ENCODE measurements around the gene RHBDL1. TPM values are rescaled to one million over a fixed set of nuclear protein-coding genes. Genes with fewer than 3 reads are reported as not detected.
A peak's percentile ranks its signal among the peaks of the same experiment; 100 is the strongest.

RHBDL1 gene
- total and polyA plus RNA-seq, 2 experiments from 2014 or later, result 3.4 to 4.2 TPM

DNA sequence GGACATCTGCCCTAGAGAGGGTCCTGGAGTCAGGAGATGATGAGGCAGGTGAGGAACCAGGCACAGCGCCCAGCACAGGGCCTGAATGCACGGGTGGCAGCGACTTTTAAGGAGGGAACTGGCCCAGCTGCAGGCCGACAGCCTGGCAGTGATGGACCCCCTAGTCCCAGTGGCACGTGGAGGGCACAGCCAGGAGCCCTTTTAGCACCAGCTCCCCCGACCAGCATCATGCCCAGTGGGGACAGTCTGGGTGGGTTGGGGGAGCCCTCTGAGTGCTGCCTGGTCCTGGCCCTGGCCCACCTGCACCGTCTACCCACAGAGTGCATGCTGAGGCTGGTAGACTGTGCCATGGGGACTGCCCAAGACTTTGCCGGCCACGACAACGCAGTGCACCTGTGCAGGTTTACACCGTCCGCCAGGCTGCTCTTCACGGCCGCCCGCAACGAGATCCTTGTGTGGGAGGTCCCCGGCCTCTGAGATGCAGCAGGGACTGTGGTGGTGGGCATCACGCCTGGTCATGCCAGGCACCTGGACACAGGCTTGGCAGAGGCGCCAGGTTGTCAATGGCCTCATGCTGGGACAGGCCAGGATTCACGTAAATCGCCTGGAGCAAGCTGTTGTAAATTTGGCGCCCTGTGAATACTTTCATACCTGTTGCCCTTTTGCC lies 8.2 kb upstream of the RHBDL1 start:
- Histone ChIP-seq H3K27ac (peak overlapping the region; percentile 69), H2AFZ (peak overlapping the region; percentile 86), H4K20me1 (ENCODE audit: insufficient read depth, poor library complexity, severe bottlenecking) (no peaks in the 10 kb centered on the region), H3K27me3 (no peaks in the 10 kb centered on the region), H3K4me3 (no peak overlapping the region), H3K4me1 (ENCODE audit: insufficient read depth) (peaks cover 4% of the 10 kb centered on the region), H3K9me2 (replicated peaks; ENCODE audit: insufficient read depth) (no peaks in the 10 kb centered on the region), H3K4me2 (peak overlapping the region; percentile 61), H3K36me3 (replicated peaks; ENCODE audit: insufficient read depth, low read depth) (no peaks in the 10 kb centered on the region), H3K9me3 (ENCODE audit: low read depth) (no peaks in the 10 kb centered on the region), H3K79me2 (peaks cover 23% of the 10 kb centered on the region)
- 91% methylated on average over 21 of the region's 22 CpGs for WGBS (ENCODE audit: low lambda C conversion rate, missing lambda C conversion rate)
- TF ChIP-seq EZH2phosphoT487 (IDR thresholded peaks at IDR 0.05; ENCODE audit: low read depth, severe bottlenecking, unreplicated experiment) (no peak), EZH2 (IDR thresholded peaks at IDR 0.05; ENCODE audit: borderline replicate concordance) (no peak)
- TF ChIP-seq, protein P1, sequence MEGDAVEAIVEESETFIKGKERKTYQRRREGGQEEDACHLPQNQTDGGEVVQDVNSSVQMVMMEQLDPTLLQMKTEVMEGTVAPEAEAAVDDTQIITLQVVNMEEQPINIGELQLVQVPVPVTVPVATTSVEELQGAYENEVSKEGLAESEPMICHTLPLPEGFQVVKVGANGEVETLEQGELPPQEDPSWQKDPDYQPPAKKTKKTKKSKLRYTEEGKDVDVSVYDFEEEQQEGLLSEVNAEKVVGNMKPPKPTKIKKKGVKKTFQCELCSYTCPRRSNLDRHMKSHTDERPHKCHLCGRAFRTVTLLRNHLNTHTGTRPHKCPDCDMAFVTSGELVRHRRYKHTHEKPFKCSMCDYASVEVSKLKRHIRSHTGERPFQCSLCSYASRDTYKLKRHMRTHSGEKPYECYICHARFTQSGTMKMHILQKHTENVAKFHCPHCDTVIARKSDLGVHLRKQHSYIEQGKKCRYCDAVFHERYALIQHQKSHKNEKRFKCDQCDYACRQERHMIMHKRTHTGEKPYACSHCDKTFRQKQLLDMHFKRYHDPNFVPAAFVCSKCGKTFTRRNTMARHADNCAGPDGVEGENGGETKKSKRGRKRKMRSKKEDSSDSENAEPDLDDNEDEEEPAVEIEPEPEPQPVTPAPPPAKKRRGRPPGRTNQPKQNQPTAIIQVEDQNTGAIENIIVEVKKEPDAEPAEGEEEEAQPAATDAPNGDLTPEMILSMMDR (IDR thresholded peaks at IDR 0.05; ENCODE audit: poor library complexity), result no peak
- DNase-seq (ENCODE audit: low spot score), result no peak

DNA sequence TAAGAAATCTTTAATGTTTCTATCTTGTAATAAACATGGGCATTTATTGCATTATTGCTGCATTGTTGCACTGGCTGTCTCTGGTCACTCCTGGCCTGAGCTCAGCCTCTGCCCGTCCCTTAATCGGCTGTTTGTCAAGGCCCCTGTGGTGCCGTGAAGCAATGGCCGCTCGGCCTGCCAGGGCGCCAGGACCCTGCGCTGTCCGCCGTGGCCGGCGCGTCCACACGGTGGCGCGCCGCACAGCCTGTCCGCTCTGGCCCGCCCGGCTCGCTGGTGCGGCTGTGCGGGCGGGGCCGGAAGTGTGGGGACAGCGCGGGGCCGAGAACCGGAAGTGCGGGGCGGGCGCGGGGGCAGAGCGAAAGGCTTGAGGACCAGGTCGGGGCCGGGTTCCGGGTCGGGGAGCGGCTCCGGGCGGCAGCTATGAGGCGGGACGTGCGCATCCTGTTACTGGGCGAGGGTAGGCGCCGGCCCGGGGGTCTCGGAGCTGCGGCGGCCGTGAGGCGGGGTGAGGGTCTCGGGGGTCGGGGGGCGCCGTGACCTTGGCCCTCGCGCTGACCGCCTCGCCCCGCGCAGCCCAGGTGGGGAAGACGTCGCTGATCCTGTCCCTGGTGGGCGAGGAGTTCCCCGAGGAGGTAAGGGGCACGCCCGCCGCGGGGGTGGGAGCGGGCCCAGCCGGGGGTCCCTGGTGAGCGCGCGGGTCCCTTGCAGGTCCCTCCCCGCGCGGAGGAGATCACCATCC lies 7.5 kb upstream of the RHBDL1 start, which contains the start of gene RHOT2:
TSS of gene RHOT2 (plus strand) at position 353 of the 739 bp plus-strand sequence. CDS start at position 421, 68 bp downstream.
- WGBS (ENCODE audit: low lambda C conversion rate, missing lambda C conversion rate), result under 1% methylated on average over 30 of the region's 78 CpGs
- H3K36me3 ChIP-seq (replicated peaks; ENCODE audit: insufficient read depth, low read depth), result no peaks in the 10 kb centered on the region
- H2AFZ ChIP-seq, result peak within 1 kb of the TSS; percentile 86
- H3K27me3 ChIP-seq, result no peaks in the 10 kb centered on the region
- H3K4me1 ChIP-seq (ENCODE audit: insufficient read depth), result peaks cover 4% of the 10 kb centered on the region
- peak within 1 kb of the TSS; percentile 74 for H3K27ac ChIP-seq
- TF ChIP-seq EZH2phosphoT487 (IDR thresholded peaks at IDR 0.05; ENCODE audit: low read depth, severe bottlenecking, unreplicated experiment), result no peak
- TF ChIP-seq, protein P1 (IDR thresholded peaks at IDR 0.05; ENCODE audit: poor library complexity), result peak; percentile 83
- no peak for TF ChIP-seq EZH2 (IDR thresholded peaks at IDR 0.05; ENCODE audit: borderline replicate concordance)
- peak within 1 kb of the TSS; percentile 92 for H3K4me3 ChIP-seq
- no peaks in the 10 kb centered on the region for H3K9me3 ChIP-seq (ENCODE audit: low read depth)
- DNase-seq (ENCODE audit: low spot score), result peak; percentile 97
- H4K20me1 ChIP-seq (ENCODE audit: insufficient read depth, poor library complexity, severe bottlenecking), result no peaks in the 10 kb centered on the region
- H3K79me2 ChIP-seq, result peaks cover 23% of the 10 kb centered on the region
- H3K4me2 ChIP-seq, result peak within 1 kb of the TSS; percentile 96
- no peaks in the 10 kb centered on the region for H3K9me2 ChIP-seq (replicated peaks; ENCODE audit: insufficient read depth)

DNA sequence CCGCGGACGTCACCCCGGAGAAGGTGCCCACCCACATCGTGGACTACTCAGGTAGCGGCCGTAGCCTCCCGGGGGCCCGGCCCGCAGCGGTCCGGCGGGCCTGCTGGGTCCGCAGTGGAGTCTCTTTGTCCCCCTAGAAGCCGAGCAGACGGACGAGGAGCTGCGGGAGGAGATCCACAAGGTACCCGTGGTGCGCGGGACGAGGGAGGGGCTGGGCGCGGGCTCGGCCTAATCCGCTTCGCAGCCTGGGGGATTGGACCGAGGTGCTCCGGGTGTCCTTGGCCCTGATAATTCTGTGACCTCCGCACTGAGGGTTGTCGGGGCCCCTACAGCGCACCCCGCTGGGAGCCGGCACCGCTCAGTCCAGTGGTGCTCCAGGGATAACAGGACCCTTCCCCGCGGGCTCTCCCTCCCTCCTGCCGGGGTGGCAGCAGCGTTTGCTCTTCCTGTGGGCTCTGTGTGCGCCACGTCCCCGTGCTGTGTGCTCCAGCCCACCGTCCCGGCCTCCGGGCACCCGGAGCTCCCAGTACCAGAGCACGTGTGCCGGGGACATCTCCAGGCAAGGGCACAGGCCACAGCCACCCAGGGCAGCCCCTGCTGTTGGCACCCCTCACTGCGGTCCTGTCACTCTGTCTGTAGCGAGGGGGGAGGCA lies 6.8 kb upstream of the RHBDL1 start:
- peaks cover 4% of the 10 kb centered on the region for H3K4me1 ChIP-seq (ENCODE audit: insufficient read depth)
- H3K9me3 ChIP-seq (ENCODE audit: low read depth), result no peaks in the 10 kb centered on the region
- H3K27ac ChIP-seq, result peak overlapping the region; percentile 74
- no peak for DNase-seq (ENCODE audit: low spot score)
- H3K4me3 ChIP-seq, result peak overlapping the region; percentile 92
- WGBS (ENCODE audit: low lambda C conversion rate, missing lambda C conversion rate), result 17% methylated on average over 42 of the region's 50 CpGs
- H3K9me2 ChIP-seq (replicated peaks; ENCODE audit: insufficient read depth), result no peaks in the 10 kb centered on the region
- H4K20me1 ChIP-seq (ENCODE audit: insufficient read depth, poor library complexity, severe bottlenecking), result no peaks in the 10 kb centered on the region
- H3K79me2 ChIP-seq, result peaks cover 23% of the 10 kb centered on the region
- H3K4me2 ChIP-seq, result peak overlapping the region; percentile 96
- no peaks in the 10 kb centered on the region for H3K27me3 ChIP-seq
- TF ChIP-seq EZH2phosphoT487 (IDR thresholded peaks at IDR 0.05; ENCODE audit: low read depth, severe bottlenecking, unreplicated experiment) (no peak), EZH2 (IDR thresholded peaks at IDR 0.05; ENCODE audit: borderline replicate concordance) (no peak)
- TF ChIP-seq, protein P1 (IDR thresholded peaks at IDR 0.05; ENCODE audit: poor library complexity), result no peak
- peak overlapping the region; percentile 84 for H2AFZ ChIP-seq
- no peaks in the 10 kb centered on the region for H3K36me3 ChIP-seq (replicated peaks; ENCODE audit: insufficient read depth, low read depth)

All from hepatocyte (in vitro differentiated cells).